Stimulated activated CD8-positive, alpha-beta memory T cell treated with anti-CD3 and anti-CD28 coated beads, Interleukin-4, amount 100 ng/mL, for 24 hours (primary cell): Measurements from ENCODE around the gene CNBP.
"Not testable (repeated sequence)": the region's sequence is repeated elsewhere in the genome, so short reads cannot be mapped to it uniquely, and the experiment has no call there.

ENCODE experiments used
- DNase-seq: peaks from one replicate; pipeline ENCODE4 v3.0.0-alpha.2; 2020; ENCODE audit warnings: low read depth

The CNBP gene

DNA sequence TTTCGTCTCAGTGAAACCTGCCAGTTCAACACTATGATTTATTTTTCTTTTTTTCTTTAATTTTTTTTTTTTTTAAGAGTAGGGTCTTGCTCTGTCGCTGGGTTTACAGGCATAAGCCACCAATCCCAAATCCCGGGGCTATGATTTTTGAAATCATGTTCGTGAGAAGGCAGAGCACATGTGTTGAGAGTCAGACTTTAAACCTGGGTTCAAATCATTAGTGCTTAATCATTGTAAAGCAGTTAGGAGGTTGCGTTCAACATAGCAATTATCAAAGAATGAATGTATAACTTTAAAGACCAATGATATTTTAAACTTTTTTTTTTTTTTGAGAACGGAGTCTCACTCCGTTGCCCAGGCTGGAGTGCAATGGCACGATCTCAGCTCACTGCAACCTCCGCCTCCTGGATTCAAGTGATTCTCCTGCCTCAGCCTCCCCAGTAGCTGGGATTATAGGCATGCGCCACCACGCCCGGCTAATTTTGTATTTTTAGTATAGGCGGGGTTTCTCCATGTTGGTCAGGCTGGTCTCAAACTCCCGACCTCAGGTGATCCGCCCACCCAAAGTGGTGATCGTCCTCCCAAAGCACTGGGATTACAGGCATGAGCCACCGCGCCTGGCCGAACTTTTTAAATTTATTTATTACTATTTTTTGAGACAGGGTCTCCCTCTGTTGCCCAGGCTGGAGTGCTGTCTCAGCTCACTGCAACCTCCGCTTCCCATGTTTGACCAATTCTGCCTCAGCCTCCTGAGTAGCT, 1.3 kb upstream of the CNBP start:
- not testable (repeated sequence) for DNase-seq

DNA sequence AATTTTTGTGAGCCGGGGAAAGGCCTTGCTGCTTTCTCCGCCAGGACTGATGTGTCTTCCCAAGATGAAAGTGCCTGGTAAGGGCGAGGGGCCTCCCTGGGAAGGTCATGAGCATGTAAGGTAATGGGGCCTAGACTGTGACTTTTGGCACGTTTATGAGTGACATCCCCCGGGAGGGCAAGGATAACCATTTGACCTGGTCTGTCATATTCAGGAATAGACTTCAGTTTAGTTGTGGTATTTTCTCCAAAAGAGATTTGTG, 631 bp upstream of the CNBP start:
- DNase-seq: no peak

DNA sequence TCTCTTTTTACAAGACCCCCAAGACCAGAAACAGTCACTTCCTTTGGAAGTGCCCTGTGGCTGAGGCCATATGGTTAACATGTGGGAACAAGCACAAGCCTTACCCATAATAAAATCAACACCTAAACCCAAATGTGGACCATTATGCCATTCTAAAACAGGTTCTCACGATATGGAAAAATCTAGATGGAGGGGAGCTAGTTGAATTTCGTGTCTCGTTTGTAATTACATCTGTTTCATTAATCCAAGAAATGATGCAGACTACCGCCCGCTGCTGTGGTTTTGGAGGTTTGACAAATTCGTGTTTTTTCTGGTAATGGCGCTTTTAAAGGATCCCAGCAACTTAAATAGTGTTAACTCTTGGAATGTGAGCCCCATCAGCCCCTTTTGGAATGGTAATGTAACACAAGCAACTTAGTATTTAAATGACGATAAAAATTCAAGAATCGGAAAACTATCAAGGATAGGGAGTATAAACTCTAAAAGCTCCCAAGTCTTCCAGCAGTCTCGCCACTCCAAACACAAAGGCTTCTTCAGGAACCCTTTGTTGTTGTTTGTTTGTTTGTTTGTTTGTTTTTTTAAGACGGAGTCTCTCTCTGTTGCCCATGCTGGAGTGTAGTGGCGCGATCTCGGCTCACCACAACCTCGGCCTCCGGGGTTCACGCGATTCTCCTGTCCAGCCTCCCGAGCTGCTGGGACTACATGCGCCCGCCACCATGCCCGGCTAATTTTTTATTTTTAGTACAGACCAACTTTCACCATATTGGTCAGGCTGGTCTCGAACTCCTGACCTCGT, 1.1 kb downstream of the CNBP start:
- no peak for DNase-seq

DNA sequence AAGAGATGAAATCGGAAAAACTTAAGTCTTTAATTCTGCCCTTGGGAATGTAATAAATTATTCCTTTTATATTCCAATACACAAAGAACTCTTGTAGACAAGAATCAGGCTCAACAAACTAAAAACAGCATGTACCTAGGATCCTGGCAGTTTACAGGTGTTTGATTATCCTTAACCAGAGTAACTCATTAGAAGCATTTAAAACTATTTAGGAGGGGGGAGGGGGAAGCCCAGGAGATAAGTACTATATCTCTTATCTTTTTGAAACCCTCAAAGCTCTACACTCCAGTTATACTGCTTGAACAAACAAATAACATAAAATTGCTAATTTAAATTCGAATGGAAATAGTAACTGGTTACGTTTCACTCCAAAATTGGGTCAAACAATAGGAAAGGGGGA, 1.9 kb downstream of the CNBP start:
- DNase-seq: no peak

GRCh38 chr3:129180461-129180860, 3.2 kb downstream of the CNBP start:
- DNase-seq: no peak

- DNase-seq: no peak
These were observed 7.6 kb downstream of the CNBP start for GRCh38 chr3:129176051-129176450.

- DNase-seq: no peak
These were observed 10.0 kb downstream of the CNBP start for GRCh38 chr3:129173725-129174124.

GRCh38 chr3:129173206-129173605, 10.5 kb downstream of the CNBP start:
- DNase-seq: no peak

- DNase-seq: no peak
These were observed 16.9 kb downstream of the CNBP start for GRCh38 chr3:129166579-129167332.

GRCh38 chr3:129165594-129165993, 18.1 kb downstream of the CNBP start:
- not testable (repeated sequence) for DNase-seq

- no peak for DNase-seq
These were observed 19.2 kb downstream of the CNBP start for GRCh38 chr3:129164500-129164899.

- no peak for DNase-seq
These were observed 20.7 kb downstream of the CNBP start for GRCh38 chr3:129162729-129163579.

DNA sequence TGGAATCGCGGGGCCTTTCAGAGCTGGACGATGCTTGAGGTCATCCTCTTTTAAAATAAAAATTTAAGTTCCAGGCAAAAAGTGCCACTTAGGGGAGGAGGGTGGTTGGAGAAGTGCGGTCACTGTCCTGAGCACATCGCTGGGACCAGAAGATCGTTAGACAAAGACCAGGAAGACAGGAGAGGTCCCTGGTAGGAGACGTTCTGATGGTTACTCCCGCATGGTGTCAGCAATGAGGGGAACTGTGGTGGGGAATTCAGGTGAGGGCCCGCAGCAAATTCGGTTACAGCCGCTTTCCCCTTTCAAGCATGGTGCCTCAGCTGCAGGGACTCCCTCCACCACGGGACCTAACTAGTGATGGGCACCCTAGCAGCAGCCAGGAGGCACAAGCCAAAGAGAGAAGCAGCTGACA, 21.8 kb downstream of the CNBP start:
- DNase-seq: peak; percentile 15

DNA sequence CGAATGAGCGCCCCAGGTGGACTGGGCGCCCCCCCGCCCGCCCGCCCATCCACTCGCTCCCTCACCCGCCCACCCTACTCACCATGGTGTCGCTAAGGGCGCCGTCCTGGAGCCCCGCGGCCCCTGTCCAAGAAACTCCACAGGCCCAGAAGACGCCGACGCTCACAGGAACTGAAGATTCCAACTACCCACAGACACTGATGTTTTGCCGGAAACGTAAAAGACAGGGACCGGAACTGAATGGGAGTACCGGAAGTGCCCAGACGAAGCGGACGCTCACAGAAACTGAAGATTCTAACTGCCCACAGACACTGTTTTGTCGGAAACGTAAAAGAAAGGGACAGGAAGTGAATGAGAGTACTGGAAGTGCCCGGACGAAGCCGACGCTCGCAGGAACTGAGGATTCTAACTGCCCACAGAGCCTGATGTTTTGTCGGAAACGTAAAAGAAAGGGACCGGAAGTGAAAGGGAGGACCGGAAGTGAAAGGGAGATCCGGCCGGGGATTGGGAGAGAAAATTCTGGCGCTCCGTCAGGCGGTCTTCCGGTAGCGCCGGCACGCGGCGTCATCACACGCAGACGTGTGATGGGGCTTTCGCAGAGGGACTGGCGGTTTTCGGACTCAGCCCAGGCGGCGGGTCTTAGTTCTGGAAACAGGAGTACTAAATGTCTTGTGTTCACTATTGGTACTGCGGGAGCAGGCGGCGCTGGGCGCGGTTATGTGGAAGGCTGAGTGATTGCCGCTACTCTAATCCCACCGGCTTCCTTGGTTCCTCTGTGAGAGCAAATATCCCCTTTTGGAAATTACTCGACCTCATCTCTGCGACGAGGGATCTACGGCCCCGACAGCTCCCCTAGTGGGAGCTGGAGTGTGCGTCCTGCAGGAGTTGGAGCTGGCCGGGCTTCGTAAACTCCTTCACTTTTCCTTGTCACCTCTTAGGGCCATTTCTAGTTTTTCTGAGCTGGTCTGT, 22.5 kb downstream of the CNBP start, which contains the start of gene ISY1:
ISY1 (minus strand) TSS at position 173 of the 969 bp plus-strand sequence; CDS start at position 85, 88 bp downstream.
- peak; percentile 77 for DNase-seq

DNA sequence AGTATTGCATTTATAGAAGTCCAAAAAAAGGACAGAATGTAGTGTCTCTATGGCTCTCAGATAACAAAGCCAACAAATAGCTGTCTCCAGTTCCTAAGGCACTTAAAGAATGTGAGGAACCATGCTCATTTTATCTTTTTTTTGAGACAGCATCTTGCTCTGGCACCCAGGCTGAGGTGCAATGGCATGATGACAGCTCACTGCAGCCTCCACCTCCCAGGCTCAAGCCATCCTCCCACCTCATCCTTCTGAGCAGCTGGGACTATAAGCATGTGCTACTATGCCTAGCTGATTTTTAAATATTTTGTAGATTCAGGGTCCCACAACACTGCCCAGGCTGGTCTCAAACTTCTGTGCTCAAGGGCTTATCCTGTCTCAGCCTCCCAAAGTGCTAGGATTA, 38.9 kb downstream of the CNBP start:
- DNase-seq: no peak

- not testable (repeated sequence) for DNase-seq
These were observed 42.7 kb downstream of the CNBP start for GRCh38 chr3:129141011-129141410.

DNA sequence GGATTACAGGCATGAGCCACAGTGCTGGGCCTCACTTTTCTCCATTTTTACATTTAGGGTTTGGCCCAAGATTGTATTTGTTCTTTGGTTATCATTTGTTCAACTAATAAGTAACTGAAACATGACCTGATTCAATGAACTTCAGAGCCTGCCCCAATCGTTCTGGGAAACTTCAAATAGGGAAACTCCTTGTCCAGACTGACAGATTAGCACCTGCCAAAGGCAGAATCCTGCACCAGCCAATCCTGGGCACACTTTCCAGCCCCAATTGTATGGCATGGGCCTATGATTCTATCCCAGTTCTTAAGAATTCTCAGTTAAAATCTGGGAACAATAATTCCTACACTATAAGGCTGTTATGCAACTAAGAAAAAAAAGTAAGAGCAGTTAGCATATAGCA, 43.8 kb downstream of the CNBP start:
- DNase-seq: no peak

DNA sequence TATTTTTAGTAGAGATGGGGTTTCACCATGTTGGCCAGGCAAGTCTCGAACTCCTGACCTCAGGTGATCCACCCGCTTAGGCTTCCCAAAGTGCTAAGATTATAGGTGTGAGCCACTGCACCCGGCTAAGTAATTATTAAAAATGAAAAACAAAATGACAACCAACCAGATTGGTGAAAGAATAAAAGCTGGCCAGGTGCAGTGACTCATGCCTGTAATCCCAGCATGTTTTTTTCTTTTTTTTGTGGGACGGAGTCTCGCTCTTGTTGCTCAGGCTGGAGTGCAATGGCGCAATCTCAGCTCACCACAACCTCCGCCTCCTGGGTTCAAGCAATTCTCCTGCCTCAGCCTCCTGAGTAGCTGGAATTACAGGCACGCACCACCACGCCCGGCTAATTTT, 47.4 kb downstream of the CNBP start:
- DNase-seq: not testable (repeated sequence)

GRCh38 chr3:129132097-129132866, 51.4 kb downstream of the CNBP start:
- no peak for DNase-seq
